ENCODE results near the gene DUS4L.

The DUS4L gene

DNA sequence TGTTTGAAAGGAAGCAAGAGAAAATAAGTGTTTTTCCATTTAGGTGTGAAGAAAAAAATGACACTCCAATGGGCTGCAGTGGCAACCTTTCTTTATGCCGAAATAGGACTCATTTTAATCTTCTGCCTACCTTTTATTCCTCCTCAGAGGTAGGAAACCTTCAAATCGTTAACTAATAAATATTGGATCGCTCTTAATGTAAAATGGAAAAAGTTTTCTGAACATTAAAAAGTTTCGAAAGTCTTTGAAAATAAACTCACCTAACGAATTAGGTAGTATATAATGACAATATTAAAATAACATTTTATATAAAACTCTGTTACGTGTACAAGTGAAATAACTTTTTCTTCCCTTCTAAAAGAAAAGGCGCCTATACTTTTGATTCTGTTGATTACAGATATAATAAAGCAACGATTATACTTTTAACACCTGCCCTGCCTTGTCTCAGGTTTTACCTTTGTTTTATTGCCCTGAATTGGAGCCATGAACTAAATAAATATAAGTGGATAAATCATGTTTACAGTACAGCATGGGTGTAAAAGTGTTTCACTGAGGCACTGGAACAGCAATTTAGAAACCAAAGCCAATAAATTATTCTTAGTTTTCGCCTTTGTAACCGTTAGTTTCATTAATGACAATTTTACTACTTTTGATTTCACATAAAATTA lies 17.1 kb downstream of the DUS4L start:
- DNase-seq = no peak

DNA sequence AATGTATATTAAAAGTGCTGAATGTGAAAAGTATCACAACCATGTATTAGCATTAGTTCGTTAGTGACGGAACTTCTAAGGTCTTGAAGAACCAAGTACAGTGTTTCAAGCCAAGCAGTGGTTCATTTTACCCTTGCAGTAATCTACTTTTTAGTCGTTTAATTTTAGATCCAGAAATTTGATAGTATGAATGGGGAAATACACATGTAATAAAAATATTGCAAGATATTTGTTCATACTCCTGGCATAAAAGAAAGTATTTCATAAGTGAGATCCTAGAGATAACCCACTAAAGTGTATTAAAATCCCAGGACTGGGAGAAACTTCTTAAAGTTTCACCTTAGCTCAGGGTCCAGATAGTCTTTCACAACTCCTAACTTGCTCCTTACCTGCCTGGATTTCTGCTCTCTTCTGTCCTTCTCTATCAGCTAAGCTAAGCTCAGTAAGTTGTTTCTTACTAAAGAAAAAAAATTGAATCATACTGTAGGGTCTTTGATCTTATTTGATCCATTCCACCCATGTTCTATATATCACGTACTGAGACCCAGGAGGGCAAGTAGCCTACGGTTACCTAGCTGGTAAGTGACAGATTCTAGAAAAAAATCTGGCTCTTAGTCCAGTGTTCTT lies 17.7 kb downstream of the DUS4L start:
- no peak for DNase-seq

DNA sequence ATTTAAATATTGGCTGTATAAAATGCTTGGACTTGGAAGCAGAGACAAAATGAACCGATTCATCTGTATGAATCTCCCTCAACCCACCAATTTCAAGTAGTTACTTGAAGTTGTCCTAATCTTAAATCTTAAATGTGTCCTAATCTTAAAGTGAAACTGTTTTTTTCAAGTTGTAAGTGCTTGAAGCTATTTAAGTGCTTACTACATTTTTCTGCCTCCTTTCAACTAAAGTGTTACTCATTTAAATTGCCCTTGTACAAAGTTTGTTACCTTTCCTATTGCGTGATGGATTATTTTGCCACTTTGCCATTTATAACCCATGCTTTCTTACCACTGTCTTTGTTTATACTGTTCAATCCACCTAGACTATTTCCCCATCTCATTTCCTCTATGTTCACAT lies 19.1 kb downstream of the DUS4L start:
- DNase-seq = no peak

DNA sequence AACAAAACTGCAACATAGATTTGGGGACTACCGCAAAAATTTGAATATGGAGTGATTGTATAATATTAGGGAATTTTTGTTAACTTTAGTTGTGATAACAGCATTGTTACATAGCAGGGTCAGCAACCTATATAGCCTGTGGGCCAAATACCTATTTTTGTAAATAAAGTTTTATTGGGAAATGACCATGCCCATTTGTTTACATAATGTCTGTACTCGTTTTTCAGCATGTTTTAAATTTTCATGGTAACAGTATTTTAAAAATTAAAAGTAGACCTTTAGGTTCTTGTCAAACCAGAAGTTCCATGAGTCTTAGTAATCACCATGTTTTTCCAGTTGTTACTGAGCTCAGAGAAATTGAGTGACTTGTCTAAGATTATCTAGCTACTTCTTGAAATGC lies 20.9 kb downstream of the DUS4L start:
- no peak for DNase-seq

DNA sequence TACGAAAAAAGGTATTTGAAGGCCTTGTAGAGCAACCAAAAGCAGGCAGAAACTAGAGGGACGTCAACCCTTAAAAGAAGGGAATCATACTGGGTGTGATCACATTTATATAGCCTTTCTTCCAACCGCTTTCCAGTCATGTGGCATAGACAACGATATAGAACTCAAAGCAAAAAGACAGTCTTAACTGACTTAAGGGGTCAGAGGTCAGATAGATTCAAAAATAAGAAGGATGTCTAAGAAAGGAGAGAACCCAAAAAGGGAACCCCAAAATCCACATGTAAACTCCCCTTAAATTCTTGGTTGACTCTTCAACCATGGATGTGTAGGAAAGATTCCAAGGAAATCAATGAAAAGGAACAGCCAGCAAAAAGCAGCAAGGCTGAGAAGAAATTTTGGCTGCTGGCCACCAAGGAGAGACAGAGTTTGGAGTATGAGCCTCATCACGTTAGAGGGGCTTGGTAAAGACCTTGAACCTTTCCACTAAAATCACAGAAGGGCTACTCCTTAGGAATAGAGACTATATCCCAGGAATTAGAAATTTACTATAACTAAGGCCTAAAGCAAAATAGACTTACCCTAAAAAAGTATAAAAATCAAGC lies 24.9 kb downstream of the DUS4L start:
- no peak for DNase-seq

DNA sequence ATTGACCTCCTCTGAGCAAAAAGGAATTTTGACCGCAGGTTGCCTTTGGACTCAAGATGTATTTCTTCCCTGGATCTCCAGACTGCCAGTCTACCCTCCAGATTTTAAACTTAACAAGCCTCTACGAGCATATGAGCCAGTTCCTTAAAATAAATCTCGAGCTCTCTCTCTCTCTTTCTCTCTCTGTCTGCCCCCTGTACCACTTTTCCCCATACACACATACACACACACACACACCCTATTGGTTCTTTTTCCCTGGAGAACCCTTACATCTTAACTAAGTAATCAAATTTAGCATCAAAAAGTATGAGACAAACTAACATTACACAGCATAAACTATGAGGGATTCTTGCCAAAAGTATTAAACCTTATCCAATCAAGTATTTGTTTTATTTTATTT lies 27.6 kb downstream of the DUS4L start:
- DNase-seq = no peak

DNA sequence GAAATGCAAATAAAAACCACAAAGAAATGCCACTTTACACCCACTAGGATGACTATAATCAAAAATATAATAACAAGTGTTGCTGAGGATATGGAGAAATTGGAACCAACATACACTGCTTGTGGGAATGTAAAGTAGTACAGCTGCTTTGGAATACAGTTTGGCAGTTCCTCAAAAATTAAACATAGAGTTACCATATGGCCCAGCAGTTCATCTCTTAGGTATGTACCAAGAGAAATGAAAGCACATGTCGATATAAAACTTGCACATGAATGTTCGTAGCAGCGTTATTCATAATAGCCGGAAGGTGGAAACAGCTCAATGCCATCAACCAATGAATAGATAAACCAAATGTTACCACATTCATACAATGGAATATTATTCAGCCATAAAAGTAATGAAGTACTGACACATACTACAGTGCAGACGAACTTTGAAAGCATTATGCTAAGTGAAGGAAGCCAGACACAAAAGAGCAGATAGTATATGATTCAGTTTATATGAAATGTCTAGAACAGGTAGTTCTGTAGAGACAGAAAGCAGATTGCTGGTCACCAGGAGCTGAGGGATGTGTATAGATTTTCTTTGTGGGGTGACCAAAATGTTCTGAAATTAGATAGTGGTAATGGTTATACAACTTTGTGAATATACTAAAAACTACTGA lies 28.7 kb downstream of the DUS4L start:
- no peak for DNase-seq

DNA sequence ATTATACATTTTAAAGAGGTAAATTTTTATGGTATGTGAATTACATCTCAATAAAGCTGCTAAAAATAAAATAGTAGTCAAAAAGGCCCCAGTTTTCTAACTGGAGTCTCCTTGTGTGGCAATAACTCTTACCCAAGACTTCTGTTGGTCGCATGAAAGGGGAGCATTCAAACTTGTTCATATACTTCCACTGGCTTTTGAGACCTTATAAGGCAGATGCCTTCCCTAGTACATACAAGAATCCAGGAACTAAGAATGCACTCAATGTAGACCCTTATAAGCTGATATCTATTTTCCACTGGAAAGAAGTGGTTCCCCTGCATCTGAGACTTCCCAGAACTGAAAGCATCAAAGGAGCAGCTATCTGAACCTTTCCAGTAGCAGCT lies 29.2 kb downstream of the DUS4L start:
- DNase-seq = no peak

DNA sequence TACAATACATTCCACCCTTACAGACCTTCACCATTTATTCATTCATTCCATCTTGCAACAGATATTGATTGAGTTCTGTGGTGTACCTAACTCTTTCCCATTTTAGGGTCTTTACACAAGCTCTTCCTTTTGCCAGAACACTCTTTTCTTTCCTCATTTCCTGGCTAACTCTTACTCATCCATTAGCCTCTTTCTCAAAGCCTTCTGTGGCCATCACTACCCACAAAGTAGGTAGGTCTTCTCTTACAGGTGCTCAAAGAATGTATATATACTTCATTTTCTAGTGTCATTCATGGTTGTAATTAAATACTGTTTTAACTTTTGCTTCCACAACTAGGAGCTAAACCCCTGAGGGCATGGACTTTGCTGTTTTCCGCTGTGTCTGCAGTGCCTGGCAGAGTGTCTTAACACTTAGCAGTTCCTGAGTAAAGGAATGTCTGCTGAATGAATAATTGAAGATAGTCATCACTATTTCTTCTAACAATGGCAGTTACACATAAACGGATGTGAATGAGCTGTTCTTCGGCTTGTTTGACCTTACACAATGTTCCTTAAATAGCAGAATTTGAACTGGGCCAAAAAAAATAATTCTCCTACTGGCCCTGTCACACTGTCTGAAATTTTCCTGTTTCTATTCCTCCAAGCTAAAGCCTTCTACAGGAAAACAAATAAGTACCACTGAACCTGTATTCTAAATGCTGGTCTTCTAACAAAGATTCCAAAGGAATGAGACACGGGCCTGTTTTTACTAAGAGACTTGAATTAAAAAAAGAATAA lies 31.4 kb downstream of the DUS4L start:
- no peak for DNase-seq

DNA sequence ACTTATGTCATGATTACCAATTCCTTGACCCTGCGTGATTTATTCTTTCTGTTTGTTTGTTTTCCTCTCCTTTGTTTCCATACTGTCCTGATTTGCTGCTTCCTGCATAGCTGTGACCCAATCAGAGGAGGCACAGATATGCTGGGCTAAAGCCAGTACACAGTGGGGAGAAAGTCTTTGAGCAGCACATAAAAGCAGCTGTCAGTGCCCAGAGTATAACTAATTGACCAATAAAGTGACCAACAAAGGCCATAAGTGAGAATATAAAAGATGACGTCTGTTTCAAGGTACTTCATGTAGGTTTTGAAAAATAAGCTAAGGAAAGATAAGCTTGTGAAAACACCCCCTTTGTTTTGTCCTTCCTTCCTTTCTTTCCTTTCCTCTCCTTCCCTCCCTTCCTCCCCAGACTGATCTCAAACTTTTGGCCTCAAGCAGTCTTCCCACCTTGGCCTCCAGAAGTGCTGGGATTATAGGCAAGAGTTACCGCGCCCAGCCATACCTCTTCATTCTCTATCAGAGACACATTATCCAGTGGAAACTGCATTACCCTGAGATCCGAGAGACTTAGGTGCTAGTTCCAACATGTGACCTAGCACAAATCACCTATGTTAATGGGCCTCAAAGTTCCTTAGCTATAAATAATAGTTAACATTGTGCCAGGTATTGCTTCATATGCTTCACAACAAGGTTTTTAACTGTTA lies 33.3 kb downstream of the DUS4L start:
- no peak for DNase-seq

DNA sequence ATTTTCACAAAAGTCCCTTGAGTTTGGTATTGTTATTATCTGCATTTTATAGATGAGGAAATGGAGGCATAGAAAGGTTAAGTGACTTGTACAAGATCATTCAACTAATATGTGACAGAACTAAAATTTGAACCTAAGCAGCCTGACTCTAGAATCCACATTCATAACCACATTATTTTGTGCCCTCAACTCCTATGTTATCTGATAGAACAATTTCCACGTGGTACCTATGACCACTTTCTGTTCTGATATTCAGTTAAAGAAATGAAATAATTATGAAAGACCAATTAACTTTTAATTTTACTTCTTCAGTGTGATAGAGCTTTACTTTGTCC lies 33.8 kb downstream of the DUS4L start:
- no peak for DNase-seq

DNA sequence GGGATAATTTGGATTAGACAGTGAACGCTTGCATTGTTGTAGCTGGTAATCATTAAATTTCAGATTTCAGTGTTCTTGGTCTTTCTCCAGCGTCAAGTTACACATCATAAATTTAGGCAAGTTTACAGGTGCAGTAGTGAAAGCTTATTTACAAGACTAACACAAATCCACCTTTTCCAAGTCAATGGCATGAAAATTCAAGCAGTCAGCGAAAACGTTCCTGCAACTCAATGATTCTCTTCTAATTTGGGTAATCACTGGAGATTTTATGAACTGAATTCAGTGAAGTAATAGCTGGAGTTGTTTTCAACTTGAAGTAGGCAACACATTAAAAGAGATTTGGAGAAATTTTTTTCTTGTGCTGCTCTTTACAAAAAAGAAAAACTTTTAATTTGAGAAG lies 34.2 kb downstream of the DUS4L start:
- no peak for DNase-seq

DNA sequence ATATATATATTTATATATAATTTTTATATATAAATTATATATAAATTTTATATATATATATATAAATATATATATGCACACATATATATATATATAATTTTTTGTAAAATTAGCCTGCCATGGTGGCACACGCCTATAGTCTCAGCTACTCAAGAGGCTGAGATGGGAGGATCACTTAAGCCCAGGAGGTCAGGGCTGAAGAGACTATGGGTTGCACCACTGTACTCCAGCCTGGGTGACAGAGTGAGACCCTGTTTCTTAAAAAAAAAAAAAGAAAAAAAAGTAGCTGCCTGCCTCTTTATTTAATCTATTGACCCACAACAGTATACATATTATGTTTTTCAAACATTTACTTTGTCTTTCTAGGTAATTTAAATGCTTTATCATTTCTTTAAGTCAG lies 35.5 kb downstream of the DUS4L start:
- no peak for DNase-seq

DNA sequence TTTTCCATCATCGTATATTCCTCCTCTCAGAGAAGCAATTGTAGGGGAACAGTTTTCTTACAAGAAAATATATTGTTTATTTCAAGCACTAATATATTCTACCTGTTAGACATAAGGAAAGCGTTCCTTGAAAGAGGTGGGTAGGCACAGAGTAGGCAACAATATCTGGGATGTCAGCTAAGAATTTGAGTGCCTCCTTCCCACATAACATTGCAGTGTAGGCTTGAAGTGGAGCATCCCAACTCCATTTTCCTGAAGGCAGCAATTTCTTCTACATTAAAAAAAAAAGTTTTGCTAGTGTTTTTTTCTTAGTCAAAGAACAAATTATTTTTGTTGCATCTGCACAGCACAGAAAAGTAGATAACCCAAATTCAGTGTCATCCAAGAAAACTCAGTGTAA lies 37.0 kb downstream of the DUS4L start:
- no peak for DNase-seq

DNA sequence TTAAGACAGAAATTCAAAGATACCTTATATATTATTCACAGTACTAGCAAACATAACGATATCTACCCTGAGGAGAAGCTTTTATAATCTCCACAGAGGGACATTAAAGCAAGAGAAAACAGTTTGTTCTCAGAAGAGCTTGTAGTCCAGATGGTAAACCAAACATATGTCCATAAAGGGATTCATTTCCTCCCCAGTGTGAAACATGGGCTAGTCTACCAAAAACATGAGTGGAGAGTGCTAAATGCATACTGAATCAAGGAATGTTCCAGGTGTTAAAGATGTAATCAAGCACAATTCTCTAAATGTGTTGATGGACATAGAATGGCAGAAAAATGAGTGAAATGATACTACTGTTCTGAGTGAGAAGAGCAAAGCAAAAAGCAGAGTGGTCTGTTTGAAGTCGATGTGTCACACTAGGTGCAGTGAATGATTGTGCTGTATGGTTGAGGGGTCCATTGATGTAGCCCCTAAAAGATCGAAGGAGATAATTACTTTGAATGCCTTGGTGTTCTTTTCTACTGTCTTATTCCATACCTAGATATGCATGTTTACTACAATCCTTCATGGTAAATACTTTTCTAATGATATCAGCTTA lies 41.5 kb downstream of the DUS4L start:
- DNase-seq = no peak

DNA sequence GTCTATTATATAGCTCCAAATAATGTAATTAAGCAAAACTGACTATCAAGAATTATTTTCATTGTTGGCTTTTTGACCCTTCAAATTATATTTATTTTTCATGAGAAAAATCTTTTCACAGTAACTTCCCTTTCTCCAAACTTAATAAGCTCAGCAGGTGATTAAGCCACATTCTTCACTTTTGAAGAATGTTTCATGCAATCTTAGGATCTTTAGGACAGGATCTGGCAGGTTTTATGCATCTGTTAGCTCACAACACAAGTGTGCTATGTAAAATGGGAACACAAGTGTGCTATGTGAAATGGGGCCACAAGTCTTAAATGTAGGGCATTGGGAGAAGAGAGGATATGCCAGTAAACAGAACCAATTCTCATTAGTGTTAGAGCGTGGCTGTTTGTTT lies 42.5 kb downstream of the DUS4L start:
- no peak for DNase-seq

DNA sequence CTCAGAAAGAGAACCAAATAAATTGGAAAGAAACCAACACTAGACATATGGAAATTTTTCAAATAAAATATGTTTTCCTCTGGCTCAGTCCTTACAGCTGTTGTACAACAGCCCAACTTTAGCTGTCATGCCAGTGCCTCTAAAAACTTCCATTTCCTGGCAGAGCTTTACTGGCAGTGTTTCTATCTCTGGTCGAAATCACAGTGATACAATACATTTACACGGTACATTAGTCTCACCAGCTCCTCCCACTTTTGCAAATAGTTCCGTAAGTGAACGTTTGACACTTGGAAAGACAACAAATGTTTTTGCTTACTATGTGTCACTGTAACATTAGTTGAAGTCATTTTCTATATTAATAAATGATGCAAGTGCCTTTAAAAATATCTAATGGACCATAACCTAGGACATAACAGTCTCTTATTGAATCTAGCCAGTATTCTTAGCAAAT lies 46.1 kb downstream of the DUS4L start:
- DNase-seq = no peak

DNA sequence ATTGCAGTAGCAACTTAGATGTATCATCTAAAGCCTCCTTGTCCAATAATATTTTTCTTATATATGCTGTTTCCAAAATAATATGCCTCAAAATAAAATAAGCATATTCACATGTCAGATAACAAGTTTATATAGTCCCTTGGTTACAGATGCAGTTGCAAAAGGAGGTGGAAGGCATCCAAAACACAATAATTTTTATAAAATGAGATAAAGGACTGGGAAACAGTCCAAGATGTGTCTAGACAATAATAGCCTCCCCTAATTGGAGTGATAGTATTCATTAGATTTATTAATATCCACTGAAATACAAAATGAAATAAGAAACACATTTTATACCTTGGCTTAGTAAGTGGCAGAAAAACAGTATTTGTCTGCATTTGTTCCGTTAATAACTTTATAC lies 46.6 kb downstream of the DUS4L start:
- DNase-seq = no peak

DNA sequence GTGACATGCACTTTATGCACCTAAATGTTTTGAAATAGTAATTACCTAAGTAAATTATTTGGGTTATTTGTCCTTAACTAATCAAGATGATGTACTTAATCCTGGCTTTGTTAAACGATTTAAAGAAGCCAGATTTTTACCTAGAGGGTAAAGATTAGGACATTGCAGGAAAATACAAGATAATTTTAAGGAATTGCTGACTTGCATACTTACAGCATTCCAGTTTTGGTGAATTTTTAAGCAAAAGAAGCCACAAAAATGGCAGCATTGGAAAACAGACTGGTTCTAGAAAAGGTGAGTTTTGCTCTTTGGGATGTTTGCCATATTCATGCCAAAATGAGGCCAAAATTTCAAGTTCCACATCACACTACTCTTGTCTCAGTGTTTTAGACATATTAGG lies 49.7 kb downstream of the DUS4L start:
- no peak for DNase-seq

DNA sequence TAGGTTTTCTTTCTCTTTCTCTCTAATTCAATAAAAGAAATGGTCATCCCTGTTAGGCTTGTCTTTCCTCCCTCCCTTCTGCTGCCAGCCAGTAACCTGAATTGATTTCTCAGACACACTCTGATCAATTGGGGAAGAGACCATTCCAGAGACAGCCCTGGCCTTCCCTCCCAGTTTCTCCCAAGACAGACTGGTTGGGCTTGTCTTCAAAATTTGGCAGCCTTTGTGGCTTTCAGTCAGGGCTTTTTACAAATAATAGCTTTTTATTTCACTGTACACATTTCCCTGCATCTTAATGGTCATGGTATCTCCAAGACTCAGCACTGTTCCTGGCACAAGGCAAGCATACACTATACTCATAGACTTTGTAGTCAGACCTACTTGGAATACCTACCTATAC lies 50.2 kb downstream of the DUS4L start:
- no peak for DNase-seq

DNA sequence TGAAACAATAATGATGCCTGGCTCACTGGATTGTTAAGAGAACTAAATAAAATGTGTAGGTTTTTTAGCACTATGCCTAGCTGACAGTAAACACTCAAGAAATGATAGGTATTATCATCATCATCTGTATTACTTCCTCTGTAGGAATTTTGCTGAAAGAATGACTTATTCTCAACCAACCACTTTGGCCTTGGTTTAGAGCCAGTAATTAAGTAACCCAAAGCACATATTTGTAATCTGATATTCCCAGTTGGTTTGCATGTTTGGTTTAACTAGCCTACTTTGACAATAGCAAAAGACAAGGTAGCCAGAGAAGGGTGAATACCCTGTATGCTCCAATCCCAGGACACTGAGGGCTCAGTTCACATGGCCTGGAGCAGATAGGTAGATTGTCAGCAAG lies 50.7 kb downstream of the DUS4L start:
- no peak for DNase-seq

DNA sequence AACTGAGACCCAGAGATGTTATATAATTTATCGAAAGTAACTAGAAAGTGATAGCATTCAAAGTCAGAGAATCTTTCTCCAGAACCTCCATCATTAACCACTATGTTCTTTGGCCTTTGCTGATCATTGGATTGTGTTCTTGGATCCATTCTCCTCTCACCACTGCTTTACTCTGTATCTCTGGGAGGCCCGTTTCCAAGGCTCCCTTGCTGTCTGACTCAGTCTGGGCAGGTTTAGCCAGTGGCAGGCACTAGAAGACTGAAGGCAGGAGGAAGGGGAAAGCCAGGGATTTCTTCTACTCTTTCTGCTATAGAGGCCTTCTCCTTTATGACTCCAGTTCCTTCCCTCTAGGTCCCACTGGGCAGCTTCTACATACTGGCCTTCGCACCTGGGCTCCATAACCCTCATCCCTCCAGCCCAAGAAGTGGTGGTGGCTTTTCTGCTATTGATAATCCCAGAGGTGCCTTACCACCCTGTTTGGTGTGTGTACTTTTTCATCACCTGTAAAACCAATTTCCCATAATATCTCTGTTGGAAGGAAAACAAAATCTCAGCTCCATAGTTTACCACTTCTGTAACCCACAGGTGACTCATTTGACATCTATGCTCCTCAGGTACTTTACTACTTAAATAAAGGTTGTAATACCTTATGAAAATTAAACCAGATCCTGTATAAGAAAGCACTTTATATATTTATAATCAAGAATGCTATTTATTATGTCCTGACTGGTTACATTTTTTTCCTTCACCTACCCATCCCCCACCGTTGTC lies 52.3 kb downstream of the DUS4L start:
- DNase-seq = no peak

Measured in suppressor macrophage treated with lipopolysaccharide for 4 hours (primary cell).